GM23338 (cell line): Measurements from ENCODE around the gene ANKRD30B. TPM values are rescaled to one million over a fixed set of nuclear protein-coding genes. Genes with fewer than 3 reads are reported as not detected.

Source experiments
- ATAC-seq: fragments of 200-7000 bp; cut with Tn5 transposase; 3 replicates; pipeline ENCODE4 v1.9.1; 2020
- DNase-seq: peaks from one replicate; pipeline ENCODE4 v3.0.0-alpha.2; 2015; ENCODE audit warnings: low spot score
- H2AFZ ChIP-seq: fragments of 200-600 bp; sonication (generic); 2 replicates; pipeline ENCODE4 v1.8.0; 2016; ENCODE audit warnings: antibody characterized with exemption, mild to moderate bottlenecking, moderate library complexity
- H3F3A ChIP-seq: fragments of 200-600 bp; sonication (generic); replicated peaks from 2 replicates; pipeline ENCODE4 v1.8.0; 2017; ENCODE audit warnings: antibody characterized with exemption, mixed run types, low read depth
- H3K27ac ChIP-seq: fragments of 200-600 bp; sonication (generic); 2 replicates; pipeline ENCODE4 v1.6.1; 2016; ENCODE audit warnings: low read depth
- H3K27me3 ChIP-seq: fragments of 200-600 bp; sonication (generic); 2 replicates; pipeline ENCODE4 v1.8.0; 2016; ENCODE audit warnings: mild to moderate bottlenecking, mixed run types, moderate library complexity; ENCODE audit not compliant: insufficient read depth
- H3K36me3 ChIP-seq: fragments of 200-600 bp; sonication (generic); 2 replicates; pipeline ENCODE4 v1.8.0; 2016; ENCODE audit warnings: mild to moderate bottlenecking; ENCODE audit not compliant: insufficient read depth
- H3K4me1 ChIP-seq: fragments of 200-600 bp; sonication (generic); 2 replicates; pipeline ENCODE4 v1.8.0; 2016; ENCODE audit warnings: mild to moderate bottlenecking, moderate library complexity; ENCODE audit not compliant: insufficient read depth
- H3K4me2 ChIP-seq: fragments of 200-600 bp; sonication (generic); 2 replicates; pipeline ENCODE4 v1.7.1; 2017; ENCODE audit warnings: mixed run types
- H3K4me3 ChIP-seq: fragments of 200-600 bp; sonication (generic); 2 replicates; pipeline ENCODE4 v1.6.1; 2016; ENCODE audit warnings: mixed run types
- H3K79me2 ChIP-seq: fragments of 200-600 bp; sonication (generic); replicated peaks from 2 replicates; pipeline ENCODE4 v1.8.0; 2017; ENCODE audit warnings: mild to moderate bottlenecking; ENCODE audit not compliant: insufficient read depth
- H3K9me2 ChIP-seq: fragments of 200-600 bp; sonication (generic); 2 replicates; pipeline ENCODE4 v1.8.0; 2017; ENCODE audit not compliant: insufficient read depth
- H4K20me1 ChIP-seq: fragments of 200-600 bp; sonication (generic); replicated peaks from 2 replicates; pipeline ENCODE4 v1.8.0; 2017; ENCODE audit warnings: mild to moderate bottlenecking; ENCODE audit not compliant: insufficient read depth
- H3K27ac Mint-ChIP-seq: 2 replicates; pipeline ENCODE4 v1.8.0; 2020; ENCODE audit warnings: inconsistent platforms, mild to moderate bottlenecking, moderate library complexity, mixed read lengths
- H3K27me3 Mint-ChIP-seq: 3 replicates; pipeline ENCODE4 v1.8.0; 2022; ENCODE audit warnings: low read depth, mild to moderate bottlenecking, moderate library complexity, mixed read lengths, inconsistent platforms; ENCODE audit not compliant: insufficient read depth, poor library complexity
- H3K36me3 Mint-ChIP-seq: 3 replicates; pipeline ENCODE4 v1.8.0; 2021; ENCODE audit warnings: low read depth, mild to moderate bottlenecking, inconsistent platforms, moderate library complexity, mixed read lengths
- H3K4me1 Mint-ChIP-seq: 3 replicates; pipeline ENCODE4 v1.8.0; 2020; ENCODE audit warnings: mild to moderate bottlenecking, inconsistent platforms, mixed read lengths
- H3K4me3 Mint-ChIP-seq: 3 replicates; pipeline ENCODE4 v1.8.0; 2021; ENCODE audit warnings: moderate library complexity, mild to moderate bottlenecking, inconsistent platforms, mixed read lengths
- H3K9me3 Mint-ChIP-seq: 3 replicates; pipeline ENCODE4 v1.8.0; 2020; ENCODE audit warnings: moderate library complexity, mild to moderate bottlenecking, inconsistent platforms, mixed read lengths
- CREB1 ChIP-seq: fragments of 250-450 bp; sonication (Bioruptor Pico); IDR thresholded peaks from 2 replicates; pipeline ENCODE4 v1.5.0; 2020; ENCODE audit warnings: low read depth, mild to moderate bottlenecking, moderate library complexity
- CTCF ChIP-seq, 2 experiments: fragments of 200-600 bp in 1 of 2; sonication (generic) in 1 of 2; conservative IDR thresholded peaks; 2 replicates each; pipeline versions ENCODE4 v1.5.1 to v1.6.1; 2016 to 2017; ENCODE audit warnings: antibody characterized with exemption in 2 of 2, low read depth in 2 of 2, mild to moderate bottlenecking in 2 of 2, moderate library complexity in 1 of 2
- ETS1 ChIP-seq: IDR thresholded peaks from 2 replicates; pipeline ENCODE4 v1.6.1; 2016; ENCODE audit warnings: antibody characterized with exemption
- EZH2 ChIP-seq: fragments of 200-600 bp; sonication (generic); IDR thresholded peaks from one replicate; pipeline ENCODE4 v1.8.0; 2017; ENCODE audit warnings: antibody characterized with exemption, mild to moderate bottlenecking, low read depth; ENCODE audit not compliant: unreplicated experiment
- JUNB ChIP-seq: IDR thresholded peaks from one replicate; pipeline ENCODE4 v1.6.1; 2016; ENCODE audit warnings: antibody characterized with exemption; ENCODE audit not compliant: unreplicated experiment
- POLR2AphosphoS5 ChIP-seq: IDR thresholded peaks from 2 replicates; pipeline ENCODE4 v1.6.1; 2016; ENCODE audit warnings: antibody characterized with exemption, low read depth
- REST ChIP-seq: IDR thresholded peaks from one replicate; pipeline ENCODE4 v1.6.1; 2018; ENCODE audit warnings: antibody characterized with exemption; ENCODE audit not compliant: unreplicated experiment
- ZNF114 ChIP-seq: fragments of 250-450 bp; sonication (Bioruptor Pico); IDR thresholded peaks from 2 replicates; pipeline ENCODE4 v1.5.0; 2020; ENCODE audit warnings: mild to moderate bottlenecking, moderate library complexity
- ZNF462 ChIP-seq: fragments of 250-450 bp; sonication (Bioruptor Pico); IDR thresholded peaks from 2 replicates; pipeline ENCODE4 v1.5.0; 2020; ENCODE audit warnings: mild to moderate bottlenecking, moderate library complexity
- polyA plus RNA-seq: library from polyadenylated mRNA; unstranded; fragments of >200 nt; fragmentation: Nextera tagmentation; extraction: Ambion mirVana; gene quantifications from 2 replicates; pipeline ENCODE4 v1.2.1, GENCODE V29; 2016
- total RNA-seq: library from RNA; depleted of rRNA; stranded (reverse); fragments of >200 nt; shearing (Covaris generic); gene quantifications from 2 replicates; pipeline ENCODE4 v1.2.3, GENCODE V29; 2014

The ANKRD30B gene
- total and polyA plus RNA-seq, 2 experiments from 2014 or later, result not detected

GRCh38 chr18:14768241-14768640 is 20.3 kb downstream of the ANKRD30B start:
- Histone ChIP-seq H3K36me3 (no peaks in the 10 kb centered on the region), H3F3A (no peaks in the 10 kb centered on the region), H3K27ac (no peak overlapping the region), H3K4me3 (no peak overlapping the region), H3K9me2 (no peaks in the 10 kb centered on the region), H4K20me1 (no peaks in the 10 kb centered on the region), H3K79me2 (no peaks in the 10 kb centered on the region), H2AFZ (no peak overlapping the region), H3K27me3 (no peaks in the 10 kb centered on the region), H3K4me2 (no peak overlapping the region), H3K4me1 (no peaks in the 10 kb centered on the region)
- no peak overlapping the region for H3K4me3 Mint-ChIP-seq
- ATAC-seq, result no peak
- no peaks in the 10 kb centered on the region for H3K4me1 Mint-ChIP-seq
- no peak overlapping the region for H3K27ac Mint-ChIP-seq
- peaks cover 64% of the 10 kb centered on the region for H3K9me3 Mint-ChIP-seq
- peaks cover 3% of the 10 kb centered on the region; the same call in 1 of the 3 replicates for H3K36me3 Mint-ChIP-seq
- DNase-seq, result no peak
- peaks cover 1% of the 10 kb centered on the region for H3K27me3 Mint-ChIP-seq
- no peak for TF ChIP-seq JUNB
- TF ChIP-seq ZNF114 (CRISPR knock-in tag), result no peak
- no peak for TF ChIP-seq POLR2AphosphoS5
- TF ChIP-seq REST, result no peak
- no peak for TF ChIP-seq EZH2
- no peak for TF ChIP-seq ETS1
- TF ChIP-seq CTCF (conservative IDR thresholded peaks at IDR 0.05; ENCODE audit: low read depth in 2 of 2), result no peak
- TF ChIP-seq ZNF462, result no peak
- TF ChIP-seq CREB1 (CRISPR knock-in tag), result no peak
